Measurements from ENCODE around the gene TRIM17.

Gene TRIM17

GRCh38 chr1:228415853-228416216 is 826 bp downstream of the TRIM17 start:
- FAIRE-seq: no peak

- FAIRE-seq: no peak
Measured at GRCh38 chr1:228415221-228415620, 1.4 kb downstream of the TRIM17 start.

GRCh38 chr1:228414511-228415211 is 2.0 kb downstream of the TRIM17 start:
- no peak for FAIRE-seq

- no peak for FAIRE-seq
Measured at GRCh38 chr1:228413241-228414010, 3.2 kb downstream of the TRIM17 start.

GRCh38 chr1:228411548-228412430 is 4.9 kb downstream of the TRIM17 start:
- FAIRE-seq: no peak

- FAIRE-seq: no peak
Measured at GRCh38 chr1:228411121-228411520, 5.5 kb downstream of the TRIM17 start.

- no peak for FAIRE-seq
Measured at GRCh38 chr1:228410671-228411070, 6.0 kb downstream of the TRIM17 start.

- no peak for FAIRE-seq
Measured at GRCh38 chr1:228410015-228410414, 6.6 kb downstream of the TRIM17 start.

- no peak for FAIRE-seq
Measured at GRCh38 chr1:228408869-228409805, 7.5 kb downstream of the TRIM17 start.

- no peak for FAIRE-seq
Measured at GRCh38 chr1:228408041-228408868, 8.4 kb downstream of the TRIM17 start.

- FAIRE-seq: no peak
Measured at GRCh38 chr1:228407106-228408040, 9.3 kb downstream of the TRIM17 start.

GRCh38 chr1:228405979-228406228 is 10.8 kb downstream of the TRIM17 start:
- FAIRE-seq: no peak

- no peak for FAIRE-seq
Measured at GRCh38 chr1:228405200-228405978, 11.3 kb downstream of the TRIM17 start.

GRCh38 chr1:228404107-228404720 is 12.4 kb downstream of the TRIM17 start:
- no peak for FAIRE-seq

- FAIRE-seq: no peak
Measured at GRCh38 chr1:228403231-228403631, 13.4 kb downstream of the TRIM17 start.

GRCh38 chr1:228402641-228403025 is 14.0 kb downstream of the TRIM17 start:
- FAIRE-seq: no peak

- FAIRE-seq: no peak
Measured at GRCh38 chr1:228401782-228402640, 14.7 kb downstream of the TRIM17 start.

Measured in TTC549 (cell line).